NOMO-1 (cell line): ENCODE data around the gene IGFL2.
A peak's percentile ranks its signal among the peaks of the same experiment; 100 is the strongest.
"Not testable (repeated sequence)": the region's sequence is repeated elsewhere in the genome, so short reads cannot be mapped to it uniquely, and the experiment has no call there.

Experiments
- DNase-seq, 2 experiments: peaks; one replicate each; lab custom pipeline; 2025; ENCODE audit not compliant: unreplicated experiment in 2 of 2; lab: John Stamatoyannopoulos, UW

The IGFL2 gene

DNA sequence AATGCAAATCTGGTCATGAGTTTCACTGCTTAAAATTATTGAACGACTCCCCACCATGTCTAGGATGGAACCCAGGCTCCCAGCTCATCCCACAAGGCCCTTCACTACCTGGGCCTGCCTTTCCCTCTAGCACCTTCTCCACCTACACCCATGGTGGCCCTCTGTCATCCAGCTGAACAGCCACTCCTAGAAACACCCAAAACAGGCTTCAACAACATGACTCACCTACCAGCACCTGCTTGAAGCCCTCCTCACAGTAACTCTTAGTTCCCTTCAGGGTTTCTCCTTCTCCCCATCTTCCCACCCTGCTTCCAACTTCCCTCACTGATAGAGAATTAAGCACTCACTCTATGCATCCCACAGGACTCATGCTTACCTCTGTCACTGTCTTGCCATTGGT is 6.6 kb upstream of the IGFL2 start:
- no peak for DNase-seq

DNA sequence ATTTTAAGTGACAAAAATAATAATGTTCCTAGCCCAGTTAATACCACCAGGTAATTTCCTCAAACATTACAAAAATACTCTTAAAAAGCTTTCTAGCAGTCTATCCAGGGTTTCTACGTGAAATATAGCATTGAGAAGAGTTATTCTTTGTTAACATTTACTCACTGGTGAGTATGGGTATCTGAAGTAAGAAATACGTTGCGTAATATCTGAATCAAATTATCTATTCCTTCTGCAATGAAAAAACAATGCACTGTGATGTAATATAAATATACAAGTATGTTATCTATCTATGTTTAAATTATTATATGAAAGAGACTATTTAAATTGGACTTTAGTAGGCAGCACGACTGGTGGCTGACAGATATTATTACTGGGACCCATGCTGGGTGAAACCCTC is 5.7 kb upstream of the IGFL2 start:
- no peak for DNase-seq

DNA sequence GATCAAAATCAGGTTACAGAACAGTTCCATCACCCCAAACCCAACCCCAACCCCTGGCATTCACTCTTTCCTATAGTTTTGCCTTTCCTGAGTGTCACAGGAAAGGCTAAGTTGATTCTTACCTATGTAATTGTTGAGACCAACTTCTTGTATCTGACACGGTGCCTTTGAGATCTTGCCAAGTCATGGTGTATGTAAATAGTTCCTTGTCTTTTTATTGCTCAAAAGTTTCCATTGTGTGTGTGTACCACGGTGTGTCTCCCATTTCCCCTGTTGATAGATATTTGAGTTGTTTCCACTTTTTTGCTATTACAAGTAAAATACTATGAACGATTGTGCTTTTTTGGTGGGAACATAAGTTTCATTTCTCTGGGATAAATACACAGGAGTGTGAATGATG is 3.3 kb upstream of the IGFL2 start:
- peak in 1 of 2 experiments; percentile 16 for DNase-seq

DNA sequence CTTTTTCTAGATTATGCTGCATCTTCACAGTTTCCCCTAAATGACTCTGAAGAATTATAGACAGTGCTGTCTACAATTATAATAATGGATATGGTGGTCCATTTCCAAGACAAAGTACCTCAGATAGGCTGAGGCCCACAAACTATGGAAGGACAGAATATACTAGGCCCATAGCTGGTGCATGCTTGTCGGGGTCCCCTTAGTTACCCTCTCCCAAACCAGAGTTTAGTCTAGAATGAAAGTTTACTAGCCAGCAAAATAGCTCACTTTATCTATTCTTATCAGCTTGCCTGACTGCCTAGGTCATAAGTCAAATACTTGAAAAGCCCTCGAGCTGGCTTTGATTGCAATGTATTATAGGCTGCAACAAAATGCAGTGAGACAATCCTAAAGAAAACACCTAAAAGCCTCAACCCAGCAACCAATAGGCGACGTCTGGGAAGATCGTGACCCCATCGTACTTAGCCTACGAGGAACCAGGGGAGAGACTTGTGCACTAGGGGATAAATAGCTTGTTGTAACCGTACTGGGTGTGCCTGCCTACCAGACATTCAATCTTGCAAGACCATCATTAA is 785 bp upstream of the IGFL2 start:
- no peak for DNase-seq

DNA sequence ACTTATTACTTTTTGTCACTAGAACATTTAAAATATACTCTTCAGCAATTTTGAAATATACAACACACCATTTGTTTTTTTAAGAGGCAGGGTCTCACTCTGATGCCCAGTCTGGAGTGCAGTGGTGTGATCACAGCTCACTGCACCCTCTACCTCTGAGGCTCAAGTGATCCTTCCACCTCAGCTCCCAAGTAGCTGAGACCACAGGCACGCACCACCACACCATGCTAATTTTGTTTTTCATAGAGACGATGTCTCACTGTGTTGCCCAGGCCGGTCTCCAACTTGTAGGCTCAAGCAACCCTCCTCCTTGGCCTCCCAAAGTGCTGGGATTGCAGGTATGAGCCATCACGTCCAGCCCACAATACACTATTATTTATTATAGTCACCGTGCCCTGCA is 2.6 kb downstream of the IGFL2 start:
- no peak for DNase-seq

DNA sequence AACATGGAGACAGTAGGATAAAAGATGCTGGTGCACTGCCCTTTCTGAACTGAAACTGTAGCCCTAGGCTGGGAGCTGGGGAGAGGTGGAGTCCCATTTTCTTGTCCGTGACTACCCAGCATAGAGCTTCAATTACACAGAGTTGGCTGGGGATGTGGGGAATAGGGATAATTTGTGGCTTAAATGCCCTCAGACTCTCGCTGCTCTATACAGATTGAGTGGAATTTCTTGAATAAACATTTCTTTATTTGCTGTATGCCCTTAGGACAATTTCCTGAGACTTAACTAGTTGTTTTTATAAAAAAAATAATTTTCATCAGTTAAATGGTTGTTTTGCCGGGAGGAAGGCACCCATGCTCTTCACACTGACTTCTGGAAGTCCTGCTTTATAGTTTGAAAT is 7.2 kb downstream of the IGFL2 start:
- no peak for DNase-seq

DNA sequence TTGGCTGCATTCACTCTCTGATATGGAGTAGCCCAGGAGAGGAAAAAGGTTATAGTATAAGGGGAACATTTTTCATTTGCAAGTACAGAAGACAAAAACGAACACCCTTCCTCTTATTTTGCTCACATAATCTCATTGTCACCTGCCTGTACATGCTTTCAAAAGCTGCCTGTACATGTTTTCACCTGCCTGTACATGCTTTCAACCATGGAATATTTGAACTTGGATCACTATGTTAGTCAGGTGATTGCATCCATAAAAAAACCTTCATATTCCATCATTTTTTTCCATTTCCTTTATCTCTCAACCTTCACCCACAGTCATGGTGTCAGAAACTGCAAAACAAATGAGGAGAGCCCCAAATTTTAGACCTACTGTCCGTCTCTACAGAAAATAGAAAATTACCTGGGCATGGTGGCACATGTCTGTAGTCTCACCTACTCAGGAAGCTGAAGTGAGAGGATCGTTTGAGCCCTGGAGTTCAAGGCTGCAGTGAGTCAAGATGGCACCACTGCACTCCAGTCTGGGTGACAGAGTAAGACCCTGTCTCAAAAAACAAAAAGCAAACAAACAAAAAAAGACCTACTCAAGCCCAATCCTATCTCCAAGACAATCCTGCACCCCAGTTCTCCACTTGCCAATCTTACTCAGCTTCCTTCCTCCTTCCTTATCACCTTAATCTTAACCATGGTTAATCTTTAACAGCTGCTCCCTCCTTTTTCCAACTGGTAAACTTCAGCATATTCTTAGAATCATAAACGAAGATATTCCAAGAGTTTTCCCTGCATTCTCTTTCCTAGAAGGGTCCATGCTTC is 11.6 kb downstream of the IGFL2 start:
- no peak for DNase-seq

DNA sequence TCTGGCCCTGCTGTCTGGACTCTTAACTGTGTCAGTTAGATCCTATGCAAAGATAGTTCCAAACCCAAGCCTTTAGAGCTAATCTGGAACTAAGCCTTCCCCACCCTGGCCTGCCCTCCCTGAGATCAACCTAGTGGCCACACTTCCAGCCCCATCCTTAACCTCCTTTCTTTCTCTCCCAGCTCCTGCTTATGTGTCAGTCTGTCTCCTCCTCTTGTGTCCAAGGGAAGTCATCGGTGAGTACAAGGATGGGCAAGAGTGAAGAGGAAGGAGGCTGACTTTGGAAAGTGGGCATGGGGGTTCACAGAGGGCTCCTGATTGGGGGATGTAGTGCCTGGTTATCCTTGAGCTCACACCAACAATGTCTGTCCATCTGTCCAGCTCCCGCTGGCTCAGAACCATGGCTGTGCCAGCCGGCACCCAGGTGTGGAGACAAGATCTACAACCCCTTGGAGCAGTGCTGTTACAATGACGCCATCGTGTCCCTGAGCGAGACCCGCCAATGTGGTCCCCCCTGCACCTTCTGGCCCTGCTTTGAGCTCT is 12.3 kb downstream of the IGFL2 start:
- DNase-seq, result no peak

DNA sequence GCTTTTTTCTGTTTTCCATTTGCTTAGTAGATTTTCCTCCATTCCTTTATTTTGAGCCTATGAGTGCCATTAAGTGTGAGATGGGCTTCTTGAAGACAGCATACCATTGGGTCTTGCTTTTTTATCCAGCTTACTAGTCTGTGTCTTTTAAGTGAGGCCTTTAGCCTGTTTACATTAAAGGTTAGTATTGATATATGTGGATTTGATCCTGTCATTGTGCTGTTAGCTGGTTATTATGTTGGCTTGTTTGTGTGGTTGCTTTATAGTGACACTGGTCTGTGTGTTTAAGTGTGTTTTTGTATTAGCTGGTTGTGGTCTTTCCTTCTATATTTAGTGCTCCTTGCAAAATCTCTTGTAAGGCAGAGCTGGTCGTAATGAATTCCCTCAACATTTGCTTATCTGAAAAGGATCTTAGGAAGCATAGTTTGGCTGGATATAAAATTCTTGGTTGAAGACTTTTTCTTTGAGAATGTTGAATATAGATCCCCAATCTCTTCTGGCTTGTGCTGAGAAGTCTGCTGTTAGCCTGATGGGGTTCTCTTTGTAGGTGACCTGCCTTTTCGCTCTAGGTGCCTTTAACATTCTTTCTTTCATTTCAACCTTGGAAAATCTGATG is 13.7 kb downstream of the IGFL2 start:
- DNase-seq, result not testable (repeated sequence)

DNA sequence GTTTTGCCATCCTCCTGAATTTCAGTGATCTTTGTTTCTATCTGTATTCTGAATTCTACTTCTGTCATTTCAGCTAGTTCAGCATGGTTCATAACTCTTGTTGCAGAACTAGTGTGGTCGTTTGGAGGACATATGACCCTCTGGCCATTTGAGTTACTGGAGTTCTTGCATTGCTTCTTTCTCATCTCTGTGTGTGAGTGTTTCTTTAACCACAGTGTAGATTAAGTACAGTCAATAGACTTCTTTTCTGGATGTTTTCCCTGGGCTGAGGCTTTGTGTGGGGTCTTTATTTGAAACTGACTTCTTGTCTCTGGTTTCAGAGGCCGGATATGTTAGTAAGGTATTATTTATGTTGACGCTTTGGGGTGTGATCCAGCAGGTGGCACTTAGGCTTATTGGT is 14.7 kb downstream of the IGFL2 start:
- no peak for DNase-seq

DNA sequence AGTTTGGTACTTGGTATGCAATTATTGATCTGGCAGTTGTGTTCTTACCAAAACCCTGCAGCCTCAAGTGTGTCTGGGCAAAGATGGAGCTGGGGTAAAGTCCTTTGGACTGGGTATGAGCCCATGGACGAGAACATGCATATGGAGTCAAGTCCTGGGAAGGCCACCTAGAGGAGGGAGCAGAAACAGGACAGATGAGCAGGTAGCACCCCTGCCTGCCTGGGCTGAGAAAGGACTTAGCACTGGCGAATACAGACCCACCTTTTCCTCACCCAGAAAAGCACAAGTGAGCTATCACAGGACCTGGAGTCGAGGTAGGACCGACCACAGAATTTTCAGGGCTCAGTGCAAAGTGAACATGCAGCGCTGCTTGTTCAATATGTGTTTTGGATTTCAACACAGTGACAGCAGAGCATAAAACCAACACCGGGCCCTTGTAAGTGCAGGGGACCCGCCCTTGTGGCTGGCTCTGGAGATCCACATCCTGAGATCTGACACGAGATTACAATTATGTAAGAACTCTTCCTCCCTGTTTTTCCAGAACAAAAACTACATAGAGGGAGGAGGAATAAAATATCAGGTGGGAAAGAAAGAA is 25.9 kb downstream of the IGFL2 start:
- peak; percentile 3 to 9 for DNase-seq

DNA sequence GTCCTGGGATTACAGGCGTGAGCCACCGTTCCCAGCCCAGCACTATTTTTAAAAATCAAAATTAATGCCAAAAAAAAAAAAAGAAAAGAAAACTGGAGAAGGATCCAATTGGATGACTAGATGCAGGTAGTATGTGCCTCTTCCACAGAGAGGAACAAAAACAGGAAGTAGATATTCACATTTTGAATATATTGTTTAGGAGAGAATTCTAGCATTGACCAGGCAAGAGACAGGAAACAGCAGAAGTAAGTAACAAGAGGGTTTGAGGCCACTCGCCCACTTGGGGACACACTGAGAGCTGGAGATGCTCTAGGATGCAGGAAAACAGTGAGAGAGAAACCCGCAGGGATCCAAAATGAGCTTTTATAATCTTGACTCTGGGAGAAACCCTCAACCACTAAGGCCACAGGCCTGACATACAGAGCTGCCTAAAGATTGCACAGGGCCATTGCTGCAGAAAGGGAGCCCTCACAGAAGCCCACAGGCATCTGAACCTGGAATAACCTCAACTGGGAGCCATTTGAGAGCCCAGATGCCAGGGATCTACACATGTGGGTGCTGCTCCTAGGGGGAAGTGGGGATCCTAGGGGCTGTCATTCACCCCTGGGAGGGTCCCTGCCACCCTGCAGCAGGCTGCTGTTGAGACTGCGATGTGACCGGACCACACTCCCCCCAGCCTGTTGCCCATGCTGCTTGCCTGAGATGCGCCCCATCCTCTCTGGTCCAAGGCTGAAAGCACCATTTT is 28.2 kb downstream of the IGFL2 start:
- DNase-seq, result peak in 1 of 2 experiments; percentile 29

DNA sequence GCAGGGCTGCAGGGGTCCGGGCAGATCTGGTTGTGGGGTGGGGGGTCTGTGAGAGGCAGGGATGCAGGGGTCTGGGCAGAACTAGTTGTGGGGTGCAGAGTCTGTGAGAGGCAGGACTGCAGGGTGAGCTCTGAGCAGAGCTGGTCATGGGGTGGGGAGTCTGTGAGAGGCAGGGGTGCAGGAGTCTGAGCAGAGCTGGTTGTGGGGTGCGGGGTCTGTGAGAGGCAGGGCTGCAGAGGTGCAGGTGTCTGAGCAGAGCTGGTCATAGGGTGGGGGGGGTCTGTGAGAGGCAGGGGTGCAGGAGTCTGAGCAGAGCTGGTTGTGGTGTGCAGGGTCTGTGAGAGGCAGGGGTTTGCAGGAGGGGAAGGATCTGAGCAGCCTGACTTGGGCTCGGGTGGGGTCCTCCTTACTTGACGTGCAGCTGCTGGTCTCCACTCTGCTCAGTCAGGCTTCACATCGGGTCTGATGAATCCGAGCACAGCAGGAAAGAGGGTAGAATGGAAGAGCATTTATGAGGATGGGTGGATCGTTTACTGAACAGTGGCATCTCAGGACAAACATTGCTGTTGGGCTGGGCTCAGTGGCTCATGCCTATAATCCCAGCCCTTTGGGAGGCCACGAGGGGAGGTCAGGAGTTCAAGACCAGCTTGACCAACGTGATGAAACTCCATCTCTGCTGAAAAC is 31.2 kb downstream of the IGFL2 start:
- DNase-seq, result no peak

DNA sequence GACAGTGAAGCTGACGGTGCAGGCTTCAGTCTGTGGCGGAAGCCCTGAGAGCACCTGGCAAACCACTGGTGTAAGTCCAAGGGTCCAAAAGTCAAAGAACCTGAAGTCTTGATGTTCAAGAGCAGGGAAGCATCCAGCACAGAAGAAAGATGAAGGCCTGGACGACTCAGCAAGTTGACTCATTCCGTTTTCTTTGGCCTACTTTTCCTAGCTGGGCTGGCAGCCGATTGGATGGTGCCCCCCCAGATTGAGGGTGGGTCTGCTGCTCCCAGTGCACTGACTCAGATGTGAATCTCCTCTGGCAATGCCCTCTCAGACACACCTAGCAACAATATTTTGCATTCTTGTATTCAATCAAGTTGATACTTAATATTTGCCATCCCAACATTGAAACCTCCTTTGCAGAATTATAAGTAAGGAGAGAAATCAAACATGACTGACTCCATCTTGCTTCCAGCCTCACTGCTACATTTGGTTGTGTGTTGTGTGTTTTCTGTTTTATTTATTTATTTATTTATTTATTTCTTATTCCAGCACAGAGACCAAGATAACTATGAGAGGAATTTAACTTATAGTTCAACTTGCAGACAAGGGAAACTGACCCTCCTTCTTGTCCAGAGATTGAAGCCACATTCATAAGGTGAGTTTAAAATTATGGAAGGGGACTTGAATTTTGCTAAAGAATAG is 32.8 kb downstream of the IGFL2 start:
- DNase-seq, result no peak

DNA sequence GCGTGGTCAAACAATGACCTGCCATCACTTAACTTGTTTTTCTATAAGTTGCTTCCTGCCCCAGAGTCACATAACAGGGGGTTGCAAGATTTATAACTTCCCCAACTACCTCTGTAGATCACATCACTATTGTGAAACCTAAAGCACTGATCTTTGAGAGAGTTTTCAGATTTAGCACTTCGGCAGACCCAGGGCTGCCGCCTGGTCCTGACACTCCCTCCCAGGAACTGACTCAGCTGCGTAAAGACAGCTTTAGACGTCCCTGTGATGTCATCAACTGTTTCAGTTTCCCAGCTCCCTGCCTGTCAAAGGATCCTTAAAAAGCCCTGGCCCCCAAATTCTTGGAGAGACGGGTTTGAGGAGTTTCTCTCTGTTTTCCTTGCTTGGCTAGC is 33.3 kb downstream of the IGFL2 start:
- DNase-seq, result peak; percentile 66 to 92

DNA sequence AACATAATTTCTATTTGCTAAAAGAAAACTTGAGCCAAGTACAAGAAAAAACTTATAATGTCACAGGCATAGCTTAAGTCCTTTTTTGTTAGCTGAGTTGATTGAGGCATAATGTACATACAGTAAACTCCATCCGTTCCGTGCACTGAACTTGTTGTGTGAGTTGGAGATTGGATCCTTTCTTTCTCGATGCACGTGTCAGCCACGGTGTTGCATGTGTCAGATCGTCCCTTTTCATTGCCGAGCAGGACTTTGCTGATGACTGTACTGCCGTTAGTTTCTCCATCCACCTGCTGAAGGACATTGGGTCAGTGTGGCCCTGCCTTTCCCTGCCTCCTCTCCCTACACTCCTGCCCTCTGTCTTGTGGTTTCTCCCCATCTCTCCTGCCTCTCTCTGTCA is 34.4 kb downstream of the IGFL2 start:
- DNase-seq, result no peak

DNA sequence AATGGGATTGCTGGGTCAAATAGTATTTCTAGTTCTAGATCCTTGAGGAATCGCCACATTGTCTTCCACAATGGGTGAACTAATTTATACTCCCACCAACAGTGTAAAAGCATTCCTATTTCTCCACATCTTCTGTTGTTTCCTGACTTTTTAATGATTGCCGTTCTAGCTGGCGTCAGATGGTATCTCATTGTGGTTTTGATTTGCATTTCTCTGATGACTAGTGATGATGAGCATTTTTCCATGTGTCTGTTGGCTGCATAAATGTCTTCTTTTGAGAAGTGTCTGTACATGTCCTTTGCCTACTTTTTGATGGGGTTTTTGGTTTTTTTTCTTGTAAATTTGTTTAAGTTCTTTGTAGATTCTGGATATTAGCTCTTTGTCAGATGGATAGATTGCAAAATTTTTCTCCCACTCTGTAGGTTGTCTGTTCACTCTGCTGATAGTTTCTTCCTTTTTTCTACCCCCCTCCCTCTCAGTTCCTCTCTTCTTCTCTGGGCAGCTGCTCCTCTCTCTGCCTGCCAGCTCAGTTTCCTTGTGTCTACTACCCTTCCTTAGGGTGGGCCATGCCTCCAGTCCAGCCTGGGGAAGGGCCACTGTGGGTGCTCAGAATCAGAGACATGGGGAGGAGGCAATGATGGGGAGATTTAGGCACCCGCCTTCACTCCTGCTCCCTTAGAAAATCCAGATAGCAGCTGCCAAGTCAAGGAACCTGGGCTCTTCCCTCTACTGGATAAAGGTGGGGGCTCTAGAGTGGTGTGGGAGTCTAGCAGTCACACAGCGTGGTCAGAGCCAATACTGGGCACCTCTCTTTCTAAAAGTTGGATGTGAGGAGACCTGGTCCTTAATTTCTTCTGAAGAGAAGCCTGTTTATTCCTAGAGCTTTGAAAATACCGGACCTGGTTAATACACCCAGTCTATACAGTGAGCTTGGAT is 37.0 kb downstream of the IGFL2 start:
- DNase-seq, result peak; percentile 40 to 65

DNA sequence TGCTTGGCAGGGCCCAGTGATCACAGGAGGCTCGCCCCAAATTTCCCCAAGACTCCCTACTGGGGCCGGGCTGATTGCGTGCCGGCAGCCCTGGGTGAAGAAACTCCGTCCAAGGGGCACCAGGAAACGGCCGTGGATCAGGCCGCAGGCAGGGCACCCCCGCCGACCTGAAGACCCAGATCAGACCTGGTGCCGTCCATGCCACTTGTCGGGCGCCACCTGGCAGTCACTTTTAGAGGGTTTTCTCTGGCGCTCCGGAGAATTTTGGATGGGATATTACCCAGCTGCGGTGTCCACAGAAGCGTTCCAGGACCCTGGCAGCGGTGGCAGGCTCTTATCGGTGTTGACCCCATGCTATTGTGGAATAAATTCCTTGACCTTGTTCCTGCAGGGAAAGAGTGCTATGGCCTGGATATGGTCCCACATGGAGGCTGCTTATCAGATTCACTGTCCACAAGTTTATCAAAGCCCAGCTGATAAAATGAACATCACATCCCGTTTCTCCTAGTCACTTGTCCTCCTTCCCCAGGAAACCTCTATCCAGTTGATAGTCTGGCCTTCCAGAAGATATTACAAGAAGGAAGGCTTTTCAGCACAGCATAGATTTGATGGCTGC is 38.2 kb downstream of the IGFL2 start:
- DNase-seq, result no peak
